WI38 (cell line): ENCODE measurements around the gene EYA2.

Source experiments
- H3K4me3 ChIP-seq: 2 replicates; pipeline ENCODE4 v1.5.1; 2011; ENCODE audit warnings: low read depth, mild to moderate bottlenecking, control low read depth, low read length
- TF ChIP-seq, protein P1 (sequence below): IDR thresholded peaks from 2 replicates; pipeline ENCODE4 v1.5.1; 2012; ENCODE audit warnings: low read depth, mild to moderate bottlenecking, control low read depth, low read length

The EYA2 gene

GRCh38 chr20:46997187-46997586, 102.5 kb downstream of the EYA2 start:
- TF ChIP-seq, protein P1, sequence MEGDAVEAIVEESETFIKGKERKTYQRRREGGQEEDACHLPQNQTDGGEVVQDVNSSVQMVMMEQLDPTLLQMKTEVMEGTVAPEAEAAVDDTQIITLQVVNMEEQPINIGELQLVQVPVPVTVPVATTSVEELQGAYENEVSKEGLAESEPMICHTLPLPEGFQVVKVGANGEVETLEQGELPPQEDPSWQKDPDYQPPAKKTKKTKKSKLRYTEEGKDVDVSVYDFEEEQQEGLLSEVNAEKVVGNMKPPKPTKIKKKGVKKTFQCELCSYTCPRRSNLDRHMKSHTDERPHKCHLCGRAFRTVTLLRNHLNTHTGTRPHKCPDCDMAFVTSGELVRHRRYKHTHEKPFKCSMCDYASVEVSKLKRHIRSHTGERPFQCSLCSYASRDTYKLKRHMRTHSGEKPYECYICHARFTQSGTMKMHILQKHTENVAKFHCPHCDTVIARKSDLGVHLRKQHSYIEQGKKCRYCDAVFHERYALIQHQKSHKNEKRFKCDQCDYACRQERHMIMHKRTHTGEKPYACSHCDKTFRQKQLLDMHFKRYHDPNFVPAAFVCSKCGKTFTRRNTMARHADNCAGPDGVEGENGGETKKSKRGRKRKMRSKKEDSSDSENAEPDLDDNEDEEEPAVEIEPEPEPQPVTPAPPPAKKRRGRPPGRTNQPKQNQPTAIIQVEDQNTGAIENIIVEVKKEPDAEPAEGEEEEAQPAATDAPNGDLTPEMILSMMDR = no peak
- H3K4me3 ChIP-seq = no peak overlapping the region

GRCh38 chr20:46998477-46999240, 104.0 kb downstream of the EYA2 start:
- TF ChIP-seq, protein P1 = no peak

DNA sequence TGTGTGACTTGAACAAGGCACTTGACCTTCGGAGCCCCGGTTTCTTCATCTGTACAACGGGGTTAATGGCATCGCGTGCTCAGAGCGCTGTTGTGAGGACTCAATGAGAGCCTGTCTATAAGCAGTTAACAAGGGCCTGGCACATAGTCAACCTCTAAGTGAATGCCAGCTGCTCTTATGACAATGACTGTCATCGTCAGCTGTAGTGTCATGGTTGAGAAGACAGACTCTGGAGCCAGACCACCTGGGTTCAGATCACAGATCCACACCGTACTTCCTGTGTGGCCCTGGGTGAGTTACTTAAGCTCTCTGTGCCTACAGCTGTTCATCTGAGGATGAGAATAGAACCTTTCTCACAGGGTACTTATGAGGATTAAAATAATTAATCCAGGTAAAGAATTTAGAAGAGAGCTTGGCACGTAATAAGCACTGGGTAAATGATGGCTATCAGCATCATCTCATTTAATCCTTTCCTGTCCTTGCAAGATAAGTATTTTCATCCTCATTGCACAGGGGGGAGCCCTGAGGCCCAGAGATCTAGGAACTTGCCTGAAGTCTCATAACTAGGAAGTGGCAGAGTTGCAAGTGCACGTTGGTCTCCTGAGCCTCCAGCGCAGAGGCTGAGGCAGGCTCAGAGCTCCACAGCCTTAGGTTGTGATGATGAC, 105.3 kb downstream of the EYA2 start:
- TF ChIP-seq, protein P1 = no peak
- H3K4me3 ChIP-seq = no peak overlapping the region

More at GRCh38 chr20:46998477-46999240, 104.0 kb downstream of the EYA2 start:
- H3K4me3 ChIP-seq = no peak overlapping the region

- H3K4me3 ChIP-seq = no peak overlapping the region
- TF ChIP-seq, protein P1 = no peak
These were observed 108.6 kb downstream of the EYA2 start for GRCh38 chr20:47003223-47003622.

- no peak overlapping the region for H3K4me3 ChIP-seq
- TF ChIP-seq, protein P1 = no peak
These were observed 109.5 kb downstream of the EYA2 start for GRCh38 chr20:47004179-47004578.

GRCh38 chr20:47007826-47008655, 113.4 kb downstream of the EYA2 start:
- no peak overlapping the region for H3K4me3 ChIP-seq
- TF ChIP-seq, protein P1 = no peak
